NCI-H2029 (cell line): ENCODE results near the gene BRSK1.
A peak's percentile ranks its signal among the peaks of the same experiment; 100 is the strongest.
"Not testable (repeated sequence)": the region's sequence is repeated elsewhere in the genome, so short reads cannot be mapped to it uniquely, and the experiment has no call there.

Experiments used
- DNase-seq: peaks from one replicate; lab custom pipeline; 2025; lab: John Stamatoyannopoulos, UW

The BRSK1 gene

DNA sequence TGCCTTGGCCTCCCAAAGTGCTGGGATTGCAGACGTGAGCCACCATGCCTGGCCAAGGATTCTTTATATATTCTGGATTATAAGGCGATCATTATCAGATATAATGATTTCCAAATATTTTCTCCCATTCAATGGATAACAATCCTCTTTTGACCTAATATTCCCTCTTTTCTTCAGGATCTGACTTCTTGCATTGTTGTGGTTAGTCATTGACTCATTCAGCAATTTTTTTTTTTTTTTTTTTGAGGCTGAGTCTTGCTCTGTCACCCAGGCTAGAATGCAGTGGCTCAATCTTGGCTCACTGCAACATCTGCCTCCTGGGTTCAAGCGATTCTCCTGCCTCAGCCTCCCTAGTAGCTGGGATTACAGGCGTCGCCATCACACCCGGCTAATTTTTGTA, 46.0 kb downstream of the BRSK1 start:
- DNase-seq, result not testable (repeated sequence)

GRCh38 chr19:55333870-55334269, 50.1 kb downstream of the BRSK1 start:
- DNase-seq, result no peak

- DNase-seq, result no peak
Measured at GRCh38 chr19:55336101-55336500, 52.3 kb downstream of the BRSK1 start.

- DNase-seq, result peak; percentile 100
Measured at GRCh38 chr19:55339105-55339888, 55.5 kb downstream of the BRSK1 start, which contains the start of gene KMT5C. TSS of gene KMT5C (plus strand) at chr19:55339876. CDS start at chr19:55341937, 2,061 bp downstream.

GRCh38 chr19:55339889-55340783, 56.3 kb downstream of the BRSK1 start:
- no peak for DNase-seq

DNA sequence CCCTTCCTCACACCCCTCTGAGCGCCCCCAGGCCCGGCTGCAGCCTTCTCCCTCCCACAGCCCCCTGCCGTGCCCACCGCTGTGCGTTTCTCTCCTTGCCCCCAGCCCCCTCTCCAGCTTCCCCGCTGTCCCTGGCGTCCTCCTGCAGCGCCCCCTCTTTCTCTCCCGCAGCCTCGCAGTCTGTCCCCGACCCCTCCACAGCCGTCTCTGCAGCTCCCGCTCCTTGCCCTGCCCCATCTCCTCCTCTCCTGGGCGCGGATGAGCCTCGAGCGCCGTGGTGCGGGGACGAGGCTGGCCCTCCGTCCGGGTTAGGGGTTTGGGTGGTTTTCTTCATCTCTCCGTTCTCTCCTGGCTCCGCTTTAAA, 57.0 kb downstream of the BRSK1 start:
- DNase-seq, result no peak

DNA sequence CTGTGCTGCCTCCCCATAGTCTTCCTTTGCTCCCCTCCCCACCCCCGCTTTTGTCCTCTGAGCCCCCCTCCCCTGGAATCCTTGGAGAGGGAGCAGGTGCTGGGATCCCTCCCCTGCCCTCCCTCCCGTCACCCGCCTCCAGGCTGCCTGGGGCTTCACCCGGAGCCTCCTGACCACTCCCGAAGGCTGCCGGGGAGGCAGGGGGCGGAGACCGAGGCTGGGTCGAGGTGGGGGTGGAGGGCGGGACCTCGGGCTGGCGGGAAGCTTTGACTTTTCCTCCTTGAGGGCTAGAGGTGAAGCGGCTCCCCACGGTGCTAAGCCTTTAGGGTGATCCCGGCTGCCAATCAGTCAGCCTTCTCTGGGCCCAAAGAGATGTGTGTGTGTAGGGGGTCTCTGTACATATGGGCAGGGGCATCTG, 57.4 kb downstream of the BRSK1 start:
- peak; percentile 84 for DNase-seq

GRCh38 chr19:55341595-55342531, 58.1 kb downstream of the BRSK1 start:
- no peak for DNase-seq

GRCh38 chr19:55344444-55344843, 60.6 kb downstream of the BRSK1 start:
- DNase-seq, result no peak

- DNase-seq, result no peak
Measured at GRCh38 chr19:55345101-55345817, 61.5 kb downstream of the BRSK1 start.

DNA sequence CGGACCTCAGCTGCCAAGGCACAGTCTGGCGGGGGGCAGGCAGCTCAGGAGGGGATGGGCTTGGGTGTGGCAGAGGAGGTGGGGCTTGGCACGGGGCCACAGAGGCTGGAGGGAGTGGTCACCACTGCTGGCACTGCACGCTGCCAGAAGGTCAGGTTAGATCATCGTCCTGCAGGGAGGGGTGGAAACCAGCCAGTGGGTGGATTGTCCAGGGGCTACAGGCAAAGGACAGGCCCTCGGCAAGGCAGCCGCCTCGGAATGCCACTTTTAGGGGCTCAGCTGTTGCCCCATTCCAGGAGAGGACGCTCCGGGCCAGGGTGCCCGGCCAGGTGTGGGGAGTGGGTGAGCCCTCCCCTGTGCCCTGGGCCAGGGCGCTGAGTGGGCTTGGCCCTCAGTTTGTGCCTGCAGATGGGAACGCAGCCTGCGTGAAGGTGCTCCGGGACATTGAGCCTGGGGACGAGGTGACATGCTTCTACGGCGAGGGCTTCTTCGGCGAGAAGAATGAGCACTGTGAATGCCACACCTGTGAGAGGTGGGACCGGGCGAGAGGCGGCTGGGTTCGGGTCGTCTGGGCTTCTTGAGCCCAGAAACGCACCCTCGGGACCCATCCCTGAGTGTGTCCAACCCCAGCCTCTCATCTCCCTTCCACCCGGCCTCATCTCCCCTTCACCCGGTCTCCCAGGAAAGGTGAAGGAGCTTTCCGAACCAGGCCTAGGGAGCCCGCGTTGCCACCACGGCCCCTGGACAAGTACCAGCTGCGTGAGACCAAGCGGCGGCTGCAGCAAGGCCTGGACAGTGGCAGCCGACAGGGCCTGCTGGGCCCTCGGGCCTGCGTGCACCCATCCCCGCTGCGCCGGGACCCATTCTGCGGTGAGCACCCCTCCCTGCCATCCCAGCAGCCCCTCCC, 62.3 kb downstream of the BRSK1 start:
- DNase-seq, result no peak

DNA sequence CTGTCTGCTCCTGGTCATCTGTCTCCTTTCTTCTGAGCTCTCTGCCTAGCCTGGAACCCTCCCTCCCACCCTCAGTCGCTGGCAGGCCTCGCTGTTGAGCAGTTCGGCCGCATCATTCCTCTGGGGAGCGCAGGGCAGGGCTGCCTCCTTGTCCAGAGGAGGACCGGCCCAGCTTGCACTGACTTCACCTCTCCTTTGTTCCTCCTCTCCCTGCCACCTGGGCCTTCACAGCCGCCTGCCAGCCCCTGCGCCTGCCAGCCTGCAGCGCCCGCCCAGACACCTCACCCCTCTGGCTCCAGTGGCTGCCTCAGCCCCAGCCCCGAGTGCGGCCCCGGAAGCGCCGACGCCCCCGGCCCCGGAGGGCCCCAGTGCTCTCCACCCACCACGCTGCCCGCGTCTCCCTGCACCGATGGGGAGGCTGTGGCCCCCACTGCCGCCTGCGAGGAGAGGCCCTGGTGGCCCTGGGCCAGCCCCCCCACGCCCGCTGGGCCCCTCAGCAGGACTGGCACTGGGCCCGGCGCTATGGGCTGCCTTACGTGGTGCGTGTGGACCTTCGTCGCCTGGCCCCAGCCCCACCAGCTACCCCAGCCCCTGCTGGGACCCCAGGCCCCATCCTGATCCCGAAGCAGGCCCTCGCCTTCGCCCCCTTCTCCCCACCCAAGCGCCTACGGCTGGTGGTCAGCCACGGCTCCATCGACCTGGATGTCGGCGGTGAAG, 63.1 kb downstream of the BRSK1 start:
- no peak for DNase-seq

- DNase-seq, result no peak
Measured at GRCh38 chr19:55347442-55348009, 63.7 kb downstream of the BRSK1 start.

DNA sequence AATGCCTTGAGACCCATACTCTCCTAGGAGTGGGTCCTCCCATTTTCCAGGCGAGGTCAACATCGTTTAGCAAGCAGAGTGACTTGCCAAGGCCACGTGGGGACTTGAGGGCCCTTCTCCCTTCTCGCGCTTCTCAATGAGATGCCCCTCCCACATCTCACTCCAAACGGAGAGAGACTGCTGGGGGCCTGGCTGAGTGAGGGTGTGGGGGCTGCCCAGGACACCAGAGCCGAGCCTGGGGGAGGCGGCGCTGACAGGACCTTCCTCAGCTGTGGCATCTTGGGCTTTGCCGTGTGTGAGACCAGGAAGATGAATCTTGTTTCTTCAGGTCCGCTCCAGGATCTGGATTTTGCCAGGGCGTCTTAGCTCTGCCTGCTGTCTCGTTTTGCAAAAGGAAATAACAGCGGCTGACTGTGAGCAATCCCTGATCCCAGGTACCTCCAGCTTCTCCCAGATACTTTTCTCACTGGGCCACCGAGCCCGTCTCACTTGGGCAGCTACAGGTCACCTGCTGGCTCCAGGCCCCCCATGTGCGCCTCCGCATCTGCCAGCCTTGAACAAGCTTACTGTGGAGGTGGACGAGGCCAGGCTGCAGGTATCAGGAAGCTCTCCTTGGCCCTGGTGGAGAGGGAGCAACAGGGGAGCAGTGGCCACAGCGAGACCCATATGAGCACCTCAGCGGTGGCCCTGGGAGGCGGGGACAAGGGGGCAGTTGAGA, 64.7 kb downstream of the BRSK1 start:
- no peak for DNase-seq

DNA sequence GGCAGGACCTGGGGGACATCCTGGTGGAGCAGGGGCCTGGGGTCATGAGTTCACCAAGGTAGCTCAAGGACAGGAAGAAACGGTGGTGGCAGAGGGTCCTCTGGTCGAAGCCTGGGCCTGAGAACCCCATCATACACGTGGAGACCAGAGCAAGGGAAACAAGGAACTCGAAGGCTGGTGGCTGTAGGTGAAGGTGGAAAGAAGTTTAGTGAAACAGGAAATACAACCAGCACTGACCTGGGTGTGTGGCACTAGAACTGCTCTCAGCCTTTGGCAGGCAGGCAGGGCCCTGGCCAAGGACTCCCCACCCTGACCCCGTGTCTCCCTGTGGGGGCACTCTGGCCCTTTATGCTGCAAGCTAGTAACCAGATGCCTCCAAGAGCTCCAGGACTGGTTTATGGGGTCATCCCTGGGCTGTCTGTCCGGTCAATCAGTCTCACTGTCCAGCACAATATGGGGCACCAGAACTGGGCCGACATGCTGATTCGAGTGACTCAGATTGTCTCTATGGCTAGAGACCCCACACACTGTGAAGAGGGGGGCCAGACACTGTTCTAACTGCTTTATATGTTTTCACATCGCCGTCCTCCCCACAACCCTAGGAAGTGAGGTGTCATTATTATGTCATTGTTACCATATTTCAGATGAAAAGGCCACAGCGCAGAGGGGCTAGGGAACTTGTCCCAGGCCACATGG, 67.0 kb downstream of the BRSK1 start:
- DNase-seq, result no peak

GRCh38 chr19:55352040-55352439, 68.2 kb downstream of the BRSK1 start:
- DNase-seq, result no peak

GRCh38 chr19:55352549-55353145, 68.8 kb downstream of the BRSK1 start:
- no peak for DNase-seq
